SU-DHL-6 (cell line): Measurements from ENCODE around the gene RTF2.

Source experiments
- EZH2phosphoT487 ChIP-seq: fragments of 200-600 bp; sonication (generic), shearing (Covaris generic); conservative IDR thresholded peaks from 2 replicates; pipeline ENCODE4 v1.6.1; 2018; ENCODE audit warnings: mild to moderate bottlenecking, antibody characterized with exemption, low read length, moderate library complexity, mixed read lengths
- TF ChIP-seq, protein P1 (sequence below): fragments of 200-600 bp; sonication (generic); IDR thresholded peaks from one replicate; pipeline ENCODE4 v1.5.1; 2017; ENCODE audit warnings: antibody characterized with exemption, mild to moderate bottlenecking, low read length, moderate library complexity; ENCODE audit not compliant: insufficient read depth, poor library complexity, severe bottlenecking

DNA sequence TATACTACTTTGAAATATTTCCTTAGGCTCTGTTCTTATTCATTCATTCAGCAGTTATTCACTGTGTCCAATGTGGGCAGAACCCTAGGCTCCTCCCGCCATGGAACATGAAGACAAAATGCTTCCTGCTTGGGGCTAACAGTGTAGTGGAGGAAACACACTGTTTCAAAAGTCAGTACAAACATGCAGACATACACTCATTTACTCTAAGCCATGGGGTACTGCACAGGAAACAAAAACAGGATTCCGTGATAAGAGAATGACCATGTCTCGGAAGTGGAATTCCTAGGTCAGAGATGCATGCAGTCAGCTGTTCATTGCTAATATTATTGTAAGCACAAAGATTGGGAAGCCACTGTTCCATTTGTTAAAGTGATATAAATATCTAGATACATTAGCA is 37.7 kb downstream of the RTF2 start:
- TF ChIP-seq EZH2phosphoT487 = no peak
- TF ChIP-seq, protein P1, sequence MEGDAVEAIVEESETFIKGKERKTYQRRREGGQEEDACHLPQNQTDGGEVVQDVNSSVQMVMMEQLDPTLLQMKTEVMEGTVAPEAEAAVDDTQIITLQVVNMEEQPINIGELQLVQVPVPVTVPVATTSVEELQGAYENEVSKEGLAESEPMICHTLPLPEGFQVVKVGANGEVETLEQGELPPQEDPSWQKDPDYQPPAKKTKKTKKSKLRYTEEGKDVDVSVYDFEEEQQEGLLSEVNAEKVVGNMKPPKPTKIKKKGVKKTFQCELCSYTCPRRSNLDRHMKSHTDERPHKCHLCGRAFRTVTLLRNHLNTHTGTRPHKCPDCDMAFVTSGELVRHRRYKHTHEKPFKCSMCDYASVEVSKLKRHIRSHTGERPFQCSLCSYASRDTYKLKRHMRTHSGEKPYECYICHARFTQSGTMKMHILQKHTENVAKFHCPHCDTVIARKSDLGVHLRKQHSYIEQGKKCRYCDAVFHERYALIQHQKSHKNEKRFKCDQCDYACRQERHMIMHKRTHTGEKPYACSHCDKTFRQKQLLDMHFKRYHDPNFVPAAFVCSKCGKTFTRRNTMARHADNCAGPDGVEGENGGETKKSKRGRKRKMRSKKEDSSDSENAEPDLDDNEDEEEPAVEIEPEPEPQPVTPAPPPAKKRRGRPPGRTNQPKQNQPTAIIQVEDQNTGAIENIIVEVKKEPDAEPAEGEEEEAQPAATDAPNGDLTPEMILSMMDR = no peak
